H1 (cell line): ENCODE measurements around the gene CGNL1. TPM values are rescaled to one million over a fixed set of nuclear protein-coding genes. Genes with fewer than 3 reads are reported as not detected.

ENCODE experiments used
- CHD1 ChIP-seq: IDR thresholded peaks from 2 replicates; pipeline ENCODE4 v1.6.1; 2012; ENCODE audit warnings: low read depth, low read length, improper control_type of control experiment
- CREB1 ChIP-seq: IDR thresholded peaks from 2 replicates; pipeline ENCODE4 v1.6.1; 2012; ENCODE audit warnings: inconsistent platforms
- E2F6 ChIP-seq: IDR thresholded peaks from 2 replicates; pipeline ENCODE4 v1.6.1; 2012; ENCODE audit warnings: inconsistent platforms
- EGR1 ChIP-seq: IDR thresholded peaks from 2 replicates; pipeline ENCODE4 v1.6.1; 2011; ENCODE audit warnings: low read depth, low read length, borderline replicate concordance
- EP300 ChIP-seq, 2 experiments: IDR thresholded peaks; 1 replicate in 1 of 2; 2 replicates in 1 of 2; pipeline ENCODE4 v1.6.1; 2011 to 2012; ENCODE audit warnings: low read depth in 2 of 2, low read length in 2 of 2, mild to moderate bottlenecking in 2 of 2, borderline replicate concordance in 1 of 2, inconsistent platforms in 1 of 2, moderate library complexity in 1 of 2
- GABPA ChIP-seq: IDR thresholded peaks from 2 replicates; pipeline ENCODE4 v1.6.1; 2011; ENCODE audit warnings: mild to moderate bottlenecking, low read length, moderate library complexity, borderline replicate concordance; ENCODE audit not compliant: insufficient read depth
- GTF2F1 ChIP-seq: IDR thresholded peaks from 2 replicates; pipeline ENCODE4 v1.6.1; 2012; ENCODE audit warnings: low read depth, low read length, improper control_type of control experiment, borderline replicate concordance
- JUN ChIP-seq: IDR thresholded peaks from 2 replicates; pipeline ENCODE4 v1.6.1; 2011; ENCODE audit warnings: low read depth, mild to moderate bottlenecking, improper control_type of control experiment, low read length
- NRF1 ChIP-seq: IDR thresholded peaks from 2 replicates; pipeline ENCODE4 v1.6.1; 2011; ENCODE audit warnings: mild to moderate bottlenecking, low read depth, low read length, improper control_type of control experiment
- RBBP5 ChIP-seq: IDR thresholded peaks from 2 replicates; pipeline ENCODE4 v1.7.1; 2012; ENCODE audit warnings: low read depth, mild to moderate bottlenecking, inconsistent platforms, low read length, moderate library complexity, borderline replicate concordance
- RXRA ChIP-seq: IDR thresholded peaks from 2 replicates; pipeline ENCODE4 v1.6.1; 2011; ENCODE audit warnings: low read depth, mild to moderate bottlenecking, low read length, moderate library complexity; ENCODE audit not compliant: insufficient read depth
- SIN3A ChIP-seq, 2 experiments: IDR thresholded peaks in 1 of 2; conservative IDR thresholded peaks in 1 of 2; 2 replicates each; pipeline ENCODE4 v1.6.1; 2011 to 2012; ENCODE audit warnings: low read length in 2 of 2, improper control_type of control experiment in 1 of 2, low read depth in 1 of 2, mild to moderate bottlenecking in 1 of 2
- SIX5 ChIP-seq: IDR thresholded peaks from 2 replicates; pipeline ENCODE4 v1.6.1; 2011; ENCODE audit warnings: mild to moderate bottlenecking, low read depth, low read length
- SP2 ChIP-seq: IDR thresholded peaks from 2 replicates; pipeline ENCODE4 v1.6.1; 2012; ENCODE audit warnings: mild to moderate bottlenecking, low read length, inconsistent platforms
- SP4 ChIP-seq: IDR thresholded peaks from 2 replicates; pipeline ENCODE4 v1.6.1; 2012; ENCODE audit warnings: low read length, inconsistent platforms
- TAF1 ChIP-seq: IDR thresholded peaks from 2 replicates; pipeline ENCODE4 v1.6.1; 2011; ENCODE audit warnings: mild to moderate bottlenecking, low read depth, low read length
- TEAD4 ChIP-seq: IDR thresholded peaks from 2 replicates; pipeline ENCODE4 v1.6.1; 2012; ENCODE audit warnings: low read depth, low read length, inconsistent platforms, mixed read lengths
- YY1 ChIP-seq: IDR thresholded peaks from 2 replicates; pipeline ENCODE4 v1.6.1; 2011; ENCODE audit warnings: low read depth, mild to moderate bottlenecking, low read length
- polyA plus RNA-seq, 7 experiments: library from polyadenylated mRNA; depleted of rRNA in 3 of 7; stranded (reverse) in 5 of 7; unstranded in 2 of 7; fragments of >200 nt in 5 of 7; fragments of 200-250 nt in 2 of 7; gene quantifications; 1 replicate in 5 of 7; 2 replicates in 1 of 7; 4 replicates in 1 of 7; pipeline versions ENCODE4 v1.2.1 to v1.2.3, GENCODE V29; 2011 to 2013; ENCODE audit warnings: missing spikeins in 2 of 7, mixed read lengths in 2 of 7
- total RNA-seq: library from RNA; stranded (reverse); fragmentation: NEBNext Ultra II Directional; extraction: Animal tissue kit (Norgen Biotek cat#: 25700); gene quantifications from 2 replicates; pipeline ENCODE4 v1.2.1, GENCODE V29; 2021
- TF ChIP-seq, protein P1 (sequence below): IDR thresholded peaks from 2 replicates; pipeline ENCODE4 v1.6.1; 2011; ENCODE audit warnings: low read length, improper control_type of control experiment
- TF ChIP-seq, protein P2 (sequence below): IDR thresholded peaks from 2 replicates; pipeline ENCODE4 v1.6.1; 2012; ENCODE audit warnings: inconsistent platforms

CGNL1 gene
- total and polyA plus RNA-seq, 2 of the 8 experiments (the other 6 are each of a cell fraction or from before 2014, with no cell fraction given), result 21.8 to 75.6 TPM

DNA sequence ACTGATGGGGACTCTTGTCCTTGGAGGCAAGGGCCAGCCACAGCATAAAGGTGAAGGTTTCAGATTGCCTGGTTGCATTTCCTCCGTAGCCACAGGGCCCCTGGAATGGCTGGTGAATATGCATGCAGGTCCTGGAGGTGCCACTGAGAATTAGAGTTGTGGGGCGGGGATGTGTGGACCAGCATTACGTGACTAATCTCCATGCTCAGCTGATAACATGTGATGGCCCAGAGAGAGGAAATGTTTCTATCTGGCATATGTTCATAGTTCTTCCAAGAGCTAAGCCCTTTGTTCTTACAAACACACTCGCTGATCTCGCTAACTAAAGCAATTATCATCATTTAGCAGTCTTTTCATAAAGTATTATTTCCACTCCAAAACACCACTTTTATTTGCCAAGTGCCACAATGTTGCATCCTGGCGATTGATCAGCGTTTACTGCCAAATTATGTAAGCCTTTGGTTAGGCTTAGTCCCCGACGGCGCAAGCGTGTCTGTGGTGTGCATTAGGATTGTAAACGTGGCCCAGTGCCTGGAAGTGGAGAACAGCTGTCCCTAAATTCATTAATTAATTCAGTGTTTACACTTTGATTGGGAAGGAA lies 55.9 kb downstream of the CGNL1 start (continued):
- TF ChIP-seq EP300 (IDR thresholded peaks at IDR 0.05; ENCODE audit: borderline replicate concordance in 1 of 2, low read depth in 2 of 2, low read length in 2 of 2), result no peak
- TF ChIP-seq EGR1, result 0 out of 2 replicates have a peak, but pooled peaks have one; percentile 16
- TF ChIP-seq GABPA, result no peak
- no peak for TF ChIP-seq SP4
- no peak for TF ChIP-seq E2F6
- no peak for TF ChIP-seq TAF1
- TF ChIP-seq TEAD4, result peak; percentile 52; the same call in 1 of the 2 replicates
- TF ChIP-seq SP2, result no peak
- TF ChIP-seq CREB1, result 0 out of 2 replicates have a peak, but pooled peaks have one; percentile 7
- TF ChIP-seq GTF2F1, result no peak
- TF ChIP-seq, protein P1, sequence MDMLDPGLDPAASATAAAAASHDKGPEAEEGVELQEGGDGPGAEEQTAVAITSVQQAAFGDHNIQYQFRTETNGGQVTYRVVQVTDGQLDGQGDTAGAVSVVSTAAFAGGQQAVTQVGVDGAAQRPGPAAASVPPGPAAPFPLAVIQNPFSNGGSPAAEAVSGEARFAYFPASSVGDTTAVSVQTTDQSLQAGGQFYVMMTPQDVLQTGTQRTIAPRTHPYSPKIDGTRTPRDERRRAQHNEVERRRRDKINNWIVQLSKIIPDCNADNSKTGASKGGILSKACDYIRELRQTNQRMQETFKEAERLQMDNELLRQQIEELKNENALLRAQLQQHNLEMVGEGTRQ, result no peak
- peak; percentile 55; the same call in 1 of the 2 replicates for TF ChIP-seq YY1
- TF ChIP-seq SIX5, result no peak
- TF ChIP-seq CHD1, result no peak
- no peak for TF ChIP-seq RXRA
- no peak for TF ChIP-seq RBBP5
- 0 out of 4 replicates have a peak, but pooled peaks of 1 of the 2 experiments have one; percentile 32 for TF ChIP-seq SIN3A (conservative IDR thresholded peaks at IDR 0.05 in 1 of 2, IDR thresholded peaks at IDR 0.05 in 1 of 2; ENCODE audit: low read depth in 1 of 2, low read length in 2 of 2)
- TF ChIP-seq JUN, result no peak
- TF ChIP-seq, protein P2, sequence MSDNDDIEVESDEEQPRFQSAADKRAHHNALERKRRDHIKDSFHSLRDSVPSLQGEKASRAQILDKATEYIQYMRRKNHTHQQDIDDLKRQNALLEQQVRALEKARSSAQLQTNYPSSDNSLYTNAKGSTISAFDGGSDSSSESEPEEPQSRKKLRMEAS, result 0 out of 2 replicates have a peak, but pooled peaks have one; percentile 12
- no peak for TF ChIP-seq NRF1
